ENCODE measurements around the gene MYO1H.

MYO1H gene

DNA sequence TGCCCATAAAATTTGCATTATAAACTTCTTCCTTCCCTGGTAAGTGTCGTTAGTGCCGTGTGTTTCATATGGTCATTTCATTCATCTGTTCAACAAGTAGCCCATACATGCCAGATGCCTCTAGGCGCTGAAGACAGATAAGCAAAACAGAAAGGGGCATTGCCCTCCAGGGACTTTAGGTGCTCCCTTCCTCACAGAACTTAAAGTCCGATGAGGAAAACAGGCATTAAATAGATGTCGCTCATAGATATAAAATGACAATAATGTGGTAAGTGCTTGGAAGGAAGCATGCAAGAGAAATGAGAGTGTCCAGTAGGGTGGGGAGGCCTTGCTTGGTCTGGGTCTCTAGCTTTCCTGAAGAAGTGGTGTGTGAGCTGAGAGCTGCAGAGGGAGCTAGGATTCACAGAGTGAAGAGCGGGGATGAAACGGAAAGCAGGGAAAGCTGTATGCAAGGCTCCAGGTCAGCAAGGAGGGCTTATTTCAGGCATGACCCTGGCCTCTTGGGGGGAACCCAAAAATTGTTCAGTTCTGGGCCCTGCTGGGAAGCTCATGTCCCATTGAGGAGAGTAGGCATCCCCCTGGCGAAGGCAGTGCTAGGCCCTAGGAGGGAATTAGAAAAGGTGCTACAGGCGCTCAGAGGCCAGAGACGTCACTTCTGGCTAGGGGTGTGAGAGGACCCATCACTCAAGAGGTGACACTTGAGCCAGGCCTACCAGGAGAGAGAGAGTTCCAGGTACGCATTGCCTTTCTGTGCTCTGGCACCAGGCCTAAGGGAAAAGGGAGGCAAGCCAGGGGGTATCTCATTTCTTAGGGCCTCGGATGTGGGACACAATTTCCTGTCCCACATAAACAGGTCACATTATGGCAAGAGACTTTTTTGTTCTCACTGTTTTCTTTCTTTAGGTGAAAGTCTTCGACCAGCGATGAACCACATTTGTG, 141.6 kb downstream of the MYO1H start:
- no peak for DNase-seq (ENCODE audit: low read depth in 2 of 3, low spot score in 2 of 3)

DNA sequence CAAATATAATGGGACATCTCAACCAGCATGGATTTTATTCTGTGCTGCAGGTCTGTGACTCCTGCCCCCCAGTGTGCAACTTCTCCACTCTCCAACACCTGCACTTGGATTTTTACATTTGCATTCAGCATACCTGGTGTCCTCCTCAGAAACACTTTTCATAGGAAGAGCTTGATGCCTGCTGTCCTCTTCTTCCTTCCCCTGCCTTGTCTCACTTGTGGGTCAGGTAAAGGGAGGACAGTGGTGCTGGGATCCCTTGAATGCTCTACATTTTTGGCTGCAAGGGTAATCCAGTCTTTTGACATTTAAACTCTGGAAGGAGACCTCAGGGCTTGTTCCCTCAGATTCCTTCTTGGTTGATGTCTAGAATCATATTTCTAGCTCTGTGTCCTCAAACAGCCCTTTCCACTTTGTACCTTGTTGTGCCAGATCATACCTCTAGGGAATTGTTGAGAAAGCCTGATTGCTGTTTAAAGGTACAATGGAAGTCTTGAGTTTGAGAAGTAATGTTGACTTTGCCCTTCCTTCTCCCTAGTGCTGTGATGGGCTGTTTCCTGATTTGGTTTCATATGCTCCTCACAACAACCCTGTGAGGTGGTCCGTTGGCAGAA, 142.4 kb downstream of the MYO1H start:
- no peak for DNase-seq (ENCODE audit: low read depth in 2 of 3, low spot score in 2 of 3)

DNA sequence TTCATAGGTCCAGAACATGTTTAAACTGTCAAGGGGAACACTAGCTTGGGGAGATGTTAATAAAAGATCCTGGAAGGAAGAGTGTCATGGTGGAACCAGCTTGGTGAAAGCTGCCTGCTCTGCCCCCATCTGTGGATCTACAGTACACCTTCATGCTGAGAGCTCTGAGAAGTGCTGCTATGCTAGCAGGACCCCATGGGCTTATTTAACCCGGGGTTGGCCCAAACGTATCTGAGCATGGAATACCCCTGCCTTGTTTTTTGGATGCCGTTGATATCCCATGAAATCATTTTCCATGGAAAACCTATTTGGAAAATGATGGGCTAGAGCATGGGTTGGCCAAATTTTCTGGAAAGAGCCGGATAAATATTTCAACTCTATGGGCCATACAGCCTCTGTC, 144.0 kb downstream of the MYO1H start:
- DNase-seq (ENCODE audit: low read depth in 2 of 3, low spot score in 2 of 3) = no peak

DNA sequence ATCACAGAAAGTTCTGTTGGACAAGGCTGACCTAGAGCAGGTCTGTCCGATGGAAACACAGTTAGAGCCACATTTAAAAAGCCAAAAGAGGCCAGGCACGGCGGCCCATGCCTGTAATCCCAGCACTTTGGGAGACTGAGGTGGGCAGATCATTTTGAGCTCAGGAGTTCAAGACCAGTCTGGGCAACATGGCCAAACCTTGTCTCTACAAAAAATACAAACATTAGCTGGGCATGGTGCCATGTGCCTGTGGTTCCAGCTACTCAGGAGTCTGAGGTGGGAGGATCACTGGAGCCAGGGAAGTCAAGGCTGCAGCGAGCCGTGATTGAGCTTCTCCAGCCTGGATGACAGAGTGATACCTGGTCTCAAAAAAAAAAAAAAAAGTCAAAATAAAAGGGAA, 144.7 kb downstream of the MYO1H start:
- no peak for DNase-seq (ENCODE audit: low read depth in 2 of 3, low spot score in 2 of 3)

DNA sequence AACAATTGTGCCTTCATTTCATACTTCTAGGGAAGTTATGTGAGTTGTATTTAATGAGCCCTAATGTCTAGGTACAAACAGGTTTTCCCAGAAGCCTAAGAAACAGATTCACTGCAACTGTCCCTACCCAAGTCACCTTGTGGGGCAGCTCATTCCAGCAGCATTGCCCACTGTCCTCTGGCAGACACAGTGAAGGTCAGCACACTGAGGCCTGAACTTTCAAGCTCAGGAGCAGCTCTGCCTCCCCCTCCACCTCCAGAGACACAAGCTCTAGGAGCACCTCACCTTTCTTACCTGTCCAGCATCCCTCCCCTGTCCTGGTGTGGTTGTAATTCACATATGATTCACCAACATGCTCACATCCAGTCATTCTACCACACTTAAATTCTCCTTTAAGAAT, 145.4 kb downstream of the MYO1H start:
- no peak for DNase-seq (ENCODE audit: low read depth in 2 of 3, low spot score in 2 of 3)

DNA sequence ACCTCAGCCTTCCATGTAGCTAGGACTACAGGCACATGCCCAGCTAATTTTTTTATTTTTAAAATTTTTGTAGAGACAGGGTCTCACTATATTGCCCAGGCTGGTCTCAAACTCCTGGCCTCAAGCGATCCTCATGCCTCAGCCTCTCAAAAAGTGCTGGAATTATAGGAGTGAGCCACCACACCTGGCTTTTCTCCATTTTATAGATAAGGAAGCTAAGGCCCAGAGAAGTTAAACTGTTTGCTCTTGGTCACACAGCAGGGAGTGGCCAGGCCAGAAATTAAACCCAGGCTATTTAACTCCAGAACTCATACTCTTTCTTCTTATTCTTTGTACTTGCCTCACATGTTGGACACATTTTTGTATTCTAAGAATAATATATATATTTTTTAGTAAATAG, 146.2 kb downstream of the MYO1H start:
- no peak for DNase-seq (ENCODE audit: low read depth in 2 of 3, low spot score in 2 of 3)

DNA sequence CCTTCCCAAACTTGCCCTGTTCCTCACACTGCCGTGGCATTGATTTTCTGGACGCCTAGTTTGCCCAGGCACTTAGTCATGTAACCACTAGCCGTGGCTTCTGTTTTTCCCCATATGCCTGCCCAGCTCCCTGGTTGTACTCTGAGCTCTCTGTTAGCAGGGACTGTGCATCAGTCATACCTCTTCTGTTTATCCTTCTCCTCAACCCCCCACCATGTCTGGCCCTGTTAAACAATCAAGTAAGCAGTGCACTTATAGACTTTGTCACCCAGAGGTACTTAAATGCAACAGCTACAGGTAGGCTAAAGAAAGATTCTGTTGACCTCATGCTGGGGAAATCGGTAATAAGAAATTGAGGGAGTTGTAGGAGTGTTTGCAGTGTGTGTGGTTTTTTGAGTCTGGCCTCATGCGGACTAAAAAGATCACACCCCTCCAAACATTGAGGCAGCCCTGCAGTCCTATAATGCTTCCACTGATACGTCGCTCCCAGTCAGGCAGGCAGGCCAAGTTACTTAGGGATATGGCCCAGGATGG, 146.7 kb downstream of the MYO1H start:
- no peak for DNase-seq (ENCODE audit: low read depth in 2 of 3, low spot score in 2 of 3)

DNA sequence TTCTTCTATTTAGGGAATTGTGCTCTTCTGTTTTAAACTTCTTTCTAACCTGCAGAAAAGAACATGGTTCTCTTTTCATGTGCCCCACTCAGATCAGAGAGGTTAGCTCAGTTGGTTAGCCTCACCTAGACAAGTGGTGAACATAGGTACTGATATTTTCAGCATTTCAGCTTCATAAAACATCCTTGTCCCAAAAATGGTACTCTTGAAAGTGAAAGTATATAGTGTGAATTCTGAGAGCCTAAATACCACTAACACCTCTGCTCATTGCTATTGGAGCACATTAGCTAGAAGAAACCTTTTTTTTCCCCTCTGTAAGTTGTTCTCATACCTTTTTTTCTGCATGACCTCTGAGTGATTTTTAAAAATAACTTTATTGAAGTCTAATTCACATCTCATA, 147.3 kb downstream of the MYO1H start:
- DNase-seq (ENCODE audit: low read depth in 2 of 3, low spot score in 2 of 3) = no peak

DNA sequence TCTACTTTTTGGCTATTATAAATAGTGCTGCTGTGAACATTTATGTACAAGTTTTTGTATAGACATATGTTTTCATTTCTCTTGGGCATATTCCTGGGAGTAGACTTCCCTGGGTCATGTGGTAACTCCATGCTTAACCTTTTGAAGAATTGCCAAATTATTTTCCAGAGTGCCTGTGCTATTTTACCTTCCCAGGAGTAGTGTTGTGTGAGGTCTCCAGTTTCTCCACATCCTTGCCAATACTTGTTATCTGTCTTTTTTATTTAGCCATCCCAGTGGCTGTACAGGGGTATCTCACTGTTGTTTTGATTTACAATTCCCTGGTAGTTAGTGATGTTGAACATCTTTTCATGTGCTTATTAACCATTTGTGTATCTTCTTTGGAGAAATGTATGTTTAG, 148.6 kb downstream of the MYO1H start:
- no peak for DNase-seq (ENCODE audit: low read depth in 2 of 3, low spot score in 2 of 3)

DNA sequence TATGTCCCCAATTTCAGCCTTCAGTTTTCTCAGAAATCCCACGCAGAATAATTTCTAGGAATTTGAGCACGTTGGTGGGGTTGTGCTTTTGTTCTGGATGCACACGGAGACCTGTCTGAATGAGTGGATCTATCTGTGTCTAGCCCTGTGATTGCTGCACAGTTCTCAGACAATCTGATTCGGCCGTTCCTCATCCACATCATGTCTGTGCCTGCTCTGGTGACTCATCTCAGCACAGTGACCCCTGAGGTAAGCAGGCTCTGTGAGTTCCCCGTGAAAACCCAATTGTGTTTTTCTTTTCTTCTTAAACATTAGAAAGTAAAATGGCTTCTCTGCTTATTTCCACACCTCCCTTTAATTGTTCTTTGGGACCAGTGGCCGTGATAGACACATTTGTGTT, 150.0 kb downstream of the MYO1H start:
- no peak for DNase-seq (ENCODE audit: low read depth in 2 of 3, low spot score in 2 of 3)
